Calu3 (cell line): ENCODE data around the gene ELMO3. TPM values are rescaled to one million over a fixed set of nuclear protein-coding genes. Genes with fewer than 3 reads are reported as not detected.
A peak's percentile ranks its signal among the peaks of the same experiment; 100 is the strongest.

ENCODE experiments used
- BruUV-seq: library from RNA; stranded (reverse); fragments of 400-500 nt; replicated peaks from 2 replicates; lab custom pipeline; 2021; lab: Mats Ljungman, UMichigan
- CTCF ChIA-PET: fragments of 300-600 bp; sonication (Branson Sonifier 250); formaldehyde crosslinking; loops from one replicate; lab custom pipeline; 2022; ENCODE audit warnings: antibody characterized with exemption; lab: Charles Lee
- DNase-seq: peaks from one replicate; pipeline ENCODE4 v3.0.0; 2022
- H3K27ac Mint-ChIP-seq: one replicate; pipeline ENCODE4 v1.8.0; 2022; ENCODE audit warnings: mixed read lengths; ENCODE audit not compliant: unreplicated experiment
- H3K27me3 Mint-ChIP-seq: one replicate; pipeline ENCODE4 v1.8.0; 2022; ENCODE audit warnings: mixed read lengths; ENCODE audit not compliant: unreplicated experiment
- H3K36me3 Mint-ChIP-seq: one replicate; pipeline ENCODE4 v1.8.0; 2022; ENCODE audit warnings: mild to moderate bottlenecking, moderate library complexity, mixed read lengths; ENCODE audit not compliant: insufficient read depth, unreplicated experiment
- H3K4me1 Mint-ChIP-seq: one replicate; pipeline ENCODE4 v1.8.0; 2022; ENCODE audit warnings: mild to moderate bottlenecking, low read depth, mixed read lengths; ENCODE audit not compliant: unreplicated experiment
- H3K4me3 Mint-ChIP-seq: one replicate; pipeline ENCODE4 v1.8.0; 2022; ENCODE audit warnings: mild to moderate bottlenecking, low read depth, moderate library complexity, mixed read lengths; ENCODE audit not compliant: unreplicated experiment
- H3K9me3 Mint-ChIP-seq: one replicate; pipeline ENCODE4 v1.8.0; 2022; ENCODE audit warnings: low read depth, mixed read lengths; ENCODE audit not compliant: unreplicated experiment
- intact Hi-C: fragments of 100-400 bp; cut with micrococcal nuclease; formaldehyde crosslinking; loops from one replicate; pipeline ENCODE4 v1.10.0; 2022; ENCODE audit not compliant: unreplicated experiment
- total RNA-seq: library from RNA; stranded (reverse); gene quantifications from 2 replicates; pipeline ENCODE4 v1.2.3, GENCODE V29; 2022
- TF ChIP-seq, protein P1 (sequence below): fragments of 200-600 bp; IDR thresholded peaks from one replicate; pipeline ENCODE4 v1.8.0; 2022; ENCODE audit warnings: antibody characterized with exemption; ENCODE audit not compliant: unreplicated experiment

Gene ELMO3
- total RNA-seq, 1 experiment from 2014 or later = 31.9 TPM

DNA sequence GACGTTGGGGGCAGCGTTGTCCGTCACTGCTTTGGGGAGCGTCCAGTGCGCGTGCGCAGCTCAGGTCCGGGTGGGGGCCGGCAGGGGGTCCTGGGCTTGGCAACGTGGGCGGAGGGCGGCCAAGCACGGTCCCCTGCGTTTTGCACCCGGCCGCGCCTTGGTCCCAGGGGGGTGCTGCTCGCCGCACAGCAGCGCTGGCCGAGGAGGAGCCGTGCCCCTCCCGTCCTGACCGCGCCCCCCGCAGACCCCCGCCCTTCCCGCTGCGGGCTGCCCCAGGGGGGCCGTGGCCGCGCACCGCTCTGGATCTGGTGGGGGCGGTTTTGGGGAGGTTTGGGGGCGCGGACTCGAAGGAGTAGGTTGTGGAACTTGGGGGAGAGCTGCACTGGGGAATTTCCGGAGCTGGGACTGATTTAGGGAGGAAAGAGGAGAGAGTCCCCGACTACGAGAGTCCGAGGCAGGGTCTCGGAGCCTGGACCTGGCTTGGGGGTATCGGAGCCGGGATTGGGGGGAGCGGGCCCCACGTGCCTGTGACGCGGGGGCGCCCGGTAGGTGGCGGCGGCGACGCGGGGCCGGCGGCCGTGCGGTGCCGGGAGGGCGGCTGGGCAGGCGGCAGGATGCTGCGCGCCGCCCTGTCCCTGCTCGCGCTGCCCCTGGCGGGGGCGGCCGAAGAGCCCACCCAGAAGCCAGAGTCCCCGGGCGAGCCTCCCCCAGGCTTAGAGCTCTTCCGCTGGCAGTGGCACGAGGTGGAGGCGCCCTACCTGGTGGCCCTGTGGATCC is 49.7 kb downstream of the ELMO3 start, which contains the start of gene SLC9A5:
TSS of gene SLC9A5 (plus strand) at position 579 of the 777 bp plus-strand sequence. CDS start at position 615, 36 bp downstream.
- CTCF ChIA-PET = interaction anchor here (1.0 to 3.3 kb wide), 6 partner anchors 11 to 179 kb away, joined by 3 to 21 read pairs (median 3); partner anchors contain the start of gene ELMO3
- peaks cover 38% of the 10 kb centered on the region for H3K27me3 Mint-ChIP-seq
- intact Hi-C loops = no loop called here
- H3K36me3 Mint-ChIP-seq = peaks cover 52% of the 10 kb centered on the region
- TF ChIP-seq, protein P1, sequence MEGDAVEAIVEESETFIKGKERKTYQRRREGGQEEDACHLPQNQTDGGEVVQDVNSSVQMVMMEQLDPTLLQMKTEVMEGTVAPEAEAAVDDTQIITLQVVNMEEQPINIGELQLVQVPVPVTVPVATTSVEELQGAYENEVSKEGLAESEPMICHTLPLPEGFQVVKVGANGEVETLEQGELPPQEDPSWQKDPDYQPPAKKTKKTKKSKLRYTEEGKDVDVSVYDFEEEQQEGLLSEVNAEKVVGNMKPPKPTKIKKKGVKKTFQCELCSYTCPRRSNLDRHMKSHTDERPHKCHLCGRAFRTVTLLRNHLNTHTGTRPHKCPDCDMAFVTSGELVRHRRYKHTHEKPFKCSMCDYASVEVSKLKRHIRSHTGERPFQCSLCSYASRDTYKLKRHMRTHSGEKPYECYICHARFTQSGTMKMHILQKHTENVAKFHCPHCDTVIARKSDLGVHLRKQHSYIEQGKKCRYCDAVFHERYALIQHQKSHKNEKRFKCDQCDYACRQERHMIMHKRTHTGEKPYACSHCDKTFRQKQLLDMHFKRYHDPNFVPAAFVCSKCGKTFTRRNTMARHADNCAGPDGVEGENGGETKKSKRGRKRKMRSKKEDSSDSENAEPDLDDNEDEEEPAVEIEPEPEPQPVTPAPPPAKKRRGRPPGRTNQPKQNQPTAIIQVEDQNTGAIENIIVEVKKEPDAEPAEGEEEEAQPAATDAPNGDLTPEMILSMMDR = peak; percentile 52
- H3K27ac Mint-ChIP-seq = peak within 1 kb of the TSS; percentile 85
- H3K4me1 Mint-ChIP-seq = peaks cover 46% of the 10 kb centered on the region
- DNase-seq = peak; percentile 48
- BruUV-seq = no TSS peak
- no peaks in the 10 kb centered on the region for H3K9me3 Mint-ChIP-seq
- peak within 1 kb of the TSS; percentile 94 for H3K4me3 Mint-ChIP-seq

DNA sequence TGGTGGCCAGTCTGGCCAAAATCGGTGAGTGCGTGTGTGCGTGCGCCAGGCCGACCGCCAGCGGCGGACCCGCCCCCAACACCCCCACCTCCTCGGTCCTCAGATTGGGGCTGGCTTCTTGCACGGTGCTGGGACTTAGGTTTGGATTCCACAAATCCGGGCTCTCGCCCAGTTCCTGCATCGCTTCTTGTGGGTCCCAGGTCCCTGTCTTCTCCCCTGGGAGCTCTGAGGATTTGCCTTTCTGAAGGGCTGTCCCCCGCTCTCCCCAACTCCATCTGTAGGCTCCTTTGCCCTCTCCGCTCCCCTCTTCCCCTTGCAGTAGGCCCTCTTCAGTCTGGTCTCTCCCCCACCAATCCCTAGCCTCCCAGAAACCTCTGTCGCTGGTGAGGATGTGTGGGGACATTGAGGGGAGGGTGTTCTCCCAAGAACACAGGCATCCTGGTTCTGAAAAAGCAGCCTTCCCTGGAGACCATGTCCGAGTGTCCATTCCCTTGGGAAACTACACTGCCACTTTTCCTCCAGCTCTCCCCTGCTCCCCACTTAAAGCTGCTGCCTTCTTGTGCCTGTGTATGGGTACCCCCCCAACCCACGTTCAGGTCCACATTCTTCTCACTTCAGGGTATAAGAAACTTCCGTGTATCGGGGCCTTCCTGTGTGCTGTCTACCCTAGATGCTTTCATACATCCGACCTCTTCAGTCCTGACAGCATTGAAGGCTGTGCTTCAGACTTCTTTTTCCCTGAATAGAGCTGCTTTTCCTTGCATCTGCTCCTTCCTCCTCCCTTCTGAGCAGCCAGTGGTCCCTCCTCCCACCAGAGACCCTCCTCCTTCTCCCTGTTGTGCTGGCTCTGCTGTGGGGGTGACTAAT is 50.5 kb downstream of the ELMO3 start:
- BruUV-seq = no TSS peak
- TF ChIP-seq, protein P1 = no peak
- Mint-ChIP-seq H3K9me3 (no peaks in the 10 kb centered on the region), H3K4me3 (peak overlapping the region; percentile 94), H3K36me3 (peaks cover 47% of the 10 kb centered on the region), H3K27ac (no peak overlapping the region), H3K27me3 (peaks cover 38% of the 10 kb centered on the region), H3K4me1 (peaks cover 38% of the 10 kb centered on the region)
- intact Hi-C loops = no loop called here
- peak; percentile 40 for DNase-seq
- CTCF ChIA-PET = interaction anchor here (1.0 to 3.3 kb wide), 3 partner anchors 11 to 36 kb away, joined by 3 to 21 read pairs (median 3); no protein-coding TSS in a partner anchor

DNA sequence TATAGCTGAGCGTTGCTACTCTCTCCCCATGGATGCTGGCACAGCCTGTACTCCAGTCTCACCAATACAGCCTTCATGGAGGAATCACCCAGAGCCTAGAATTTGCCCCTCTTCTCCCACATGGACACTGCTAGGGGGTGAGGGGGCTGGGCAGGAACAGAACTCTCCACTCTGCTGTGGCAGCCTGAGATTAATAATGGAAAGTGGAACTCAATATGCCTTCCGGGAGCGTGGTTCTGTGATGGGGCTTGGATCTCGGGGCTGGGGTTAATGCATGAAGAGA is 51.1 kb downstream of the ELMO3 start:
- no peaks in the 10 kb centered on the region for H3K9me3 Mint-ChIP-seq
- peaks cover 32% of the 10 kb centered on the region for H3K4me1 Mint-ChIP-seq
- intact Hi-C loops = no loop called here
- peaks cover 41% of the 10 kb centered on the region for H3K36me3 Mint-ChIP-seq
- DNase-seq = no peak
- TF ChIP-seq, protein P1 = no peak
- BruUV-seq = no TSS peak
- CTCF ChIA-PET = no interaction called here
- H3K27ac Mint-ChIP-seq = no peak overlapping the region
- H3K27me3 Mint-ChIP-seq = peaks cover 38% of the 10 kb centered on the region
- H3K4me3 Mint-ChIP-seq = peak overlapping the region; percentile 94

DNA sequence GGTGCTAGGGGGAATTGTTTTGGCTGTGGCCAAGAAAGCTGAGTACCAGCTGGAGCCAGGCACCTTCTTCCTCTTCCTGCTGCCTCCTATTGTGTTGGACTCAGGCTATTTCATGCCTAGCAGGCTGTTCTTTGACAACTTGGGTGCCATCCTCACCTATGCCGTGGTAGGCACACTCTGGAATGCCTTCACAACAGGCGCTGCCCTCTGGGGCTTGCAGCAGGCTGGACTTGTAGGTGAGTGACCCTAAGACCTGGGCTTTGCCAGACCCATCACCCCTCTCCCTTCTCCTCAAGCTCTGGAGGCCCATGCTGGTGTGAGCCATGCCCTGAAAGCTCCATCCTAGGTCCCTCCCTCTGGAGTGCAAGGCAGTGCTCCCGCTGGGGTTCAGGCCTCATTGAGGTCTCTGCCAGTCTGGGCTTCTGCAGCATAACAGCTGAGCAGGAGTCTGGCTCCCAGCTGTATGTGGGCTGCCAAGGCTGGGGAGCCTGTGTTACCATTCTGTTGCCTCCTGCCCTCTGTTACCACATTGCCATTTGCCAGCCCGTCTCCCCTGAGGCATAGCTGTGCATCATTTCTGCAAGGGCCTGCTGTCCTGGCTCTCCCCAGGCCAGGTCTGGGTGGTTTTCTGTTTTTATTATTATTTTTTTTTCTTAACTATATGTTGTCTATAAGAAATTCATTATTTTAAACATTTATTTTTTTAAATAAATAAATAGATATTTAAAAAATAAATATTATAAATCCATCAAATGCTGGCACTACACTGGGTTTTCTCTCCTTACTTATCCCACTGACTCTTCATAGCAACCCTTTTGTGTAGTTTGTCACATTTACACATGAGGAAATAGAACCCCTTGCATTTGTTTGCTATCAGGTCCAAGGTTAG is 53.9 kb downstream of the ELMO3 start:
- Mint-ChIP-seq H3K4me3 (no peak overlapping the region), H3K27ac (no peak overlapping the region), H3K27me3 (peaks cover 53% of the 10 kb centered on the region), H3K36me3 (peaks cover 13% of the 10 kb centered on the region), H3K9me3 (no peaks in the 10 kb centered on the region), H3K4me1 (peaks cover 21% of the 10 kb centered on the region)
- CTCF ChIA-PET = interaction anchor here (0.6 kb wide), 1 partner anchor 32 kb away, joined by 3 read pairs; no protein-coding TSS in a partner anchor
- TF ChIP-seq, protein P1 = no peak
- intact Hi-C loops = no loop called here
- no peak for DNase-seq
- BruUV-seq = no TSS peak
